C4-2B (cell line): ENCODE results near the gene EGFL8.

Source experiments
- H3K27ac ChIP-seq: fragments of 450-650 bp; 2 replicates; pipeline ENCODE4 v1.5.1; 2017
- ZFX ChIP-seq: fragments of 450-650 bp; IDR thresholded peaks from 2 replicates; pipeline ENCODE4 v1.6.1; 2017
- TF ChIP-seq, protein P1 (sequence below): fragments of 450-650 bp; conservative IDR thresholded peaks from 2 replicates; pipeline ENCODE4 v1.5.1; 2017; ENCODE audit warnings: mild to moderate bottlenecking

EGFL8 gene

GRCh38 chr6:32146287-32146686 lies 18.1 kb upstream of the EGFL8 start:
- TF ChIP-seq ZFX = no peak
- TF ChIP-seq, protein P1, sequence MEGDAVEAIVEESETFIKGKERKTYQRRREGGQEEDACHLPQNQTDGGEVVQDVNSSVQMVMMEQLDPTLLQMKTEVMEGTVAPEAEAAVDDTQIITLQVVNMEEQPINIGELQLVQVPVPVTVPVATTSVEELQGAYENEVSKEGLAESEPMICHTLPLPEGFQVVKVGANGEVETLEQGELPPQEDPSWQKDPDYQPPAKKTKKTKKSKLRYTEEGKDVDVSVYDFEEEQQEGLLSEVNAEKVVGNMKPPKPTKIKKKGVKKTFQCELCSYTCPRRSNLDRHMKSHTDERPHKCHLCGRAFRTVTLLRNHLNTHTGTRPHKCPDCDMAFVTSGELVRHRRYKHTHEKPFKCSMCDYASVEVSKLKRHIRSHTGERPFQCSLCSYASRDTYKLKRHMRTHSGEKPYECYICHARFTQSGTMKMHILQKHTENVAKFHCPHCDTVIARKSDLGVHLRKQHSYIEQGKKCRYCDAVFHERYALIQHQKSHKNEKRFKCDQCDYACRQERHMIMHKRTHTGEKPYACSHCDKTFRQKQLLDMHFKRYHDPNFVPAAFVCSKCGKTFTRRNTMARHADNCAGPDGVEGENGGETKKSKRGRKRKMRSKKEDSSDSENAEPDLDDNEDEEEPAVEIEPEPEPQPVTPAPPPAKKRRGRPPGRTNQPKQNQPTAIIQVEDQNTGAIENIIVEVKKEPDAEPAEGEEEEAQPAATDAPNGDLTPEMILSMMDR = no peak
- H3K27ac ChIP-seq = no peak overlapping the region

DNA sequence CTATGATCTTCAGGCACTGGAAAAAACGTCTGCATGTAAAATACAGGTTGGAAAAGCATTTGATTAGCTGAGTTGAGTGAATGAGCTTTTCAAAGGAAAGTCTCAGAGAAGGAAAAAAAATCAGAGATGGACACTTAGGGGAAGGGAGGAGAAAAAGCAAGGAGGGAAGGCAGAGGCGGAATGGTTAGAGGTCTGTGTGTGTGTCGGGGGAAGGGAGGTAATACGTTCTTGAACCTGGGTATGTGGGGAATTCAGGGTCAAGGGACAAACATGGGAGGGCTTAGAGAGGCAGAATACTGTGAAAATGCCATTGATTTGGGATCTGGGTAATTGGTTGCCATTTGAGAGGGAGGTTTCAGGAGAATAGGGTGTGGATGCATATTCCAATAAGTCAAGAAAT lies 17.7 kb upstream of the EGFL8 start:
- no peak overlapping the region for H3K27ac ChIP-seq
- TF ChIP-seq, protein P1 = no peak
- TF ChIP-seq ZFX = no peak

DNA sequence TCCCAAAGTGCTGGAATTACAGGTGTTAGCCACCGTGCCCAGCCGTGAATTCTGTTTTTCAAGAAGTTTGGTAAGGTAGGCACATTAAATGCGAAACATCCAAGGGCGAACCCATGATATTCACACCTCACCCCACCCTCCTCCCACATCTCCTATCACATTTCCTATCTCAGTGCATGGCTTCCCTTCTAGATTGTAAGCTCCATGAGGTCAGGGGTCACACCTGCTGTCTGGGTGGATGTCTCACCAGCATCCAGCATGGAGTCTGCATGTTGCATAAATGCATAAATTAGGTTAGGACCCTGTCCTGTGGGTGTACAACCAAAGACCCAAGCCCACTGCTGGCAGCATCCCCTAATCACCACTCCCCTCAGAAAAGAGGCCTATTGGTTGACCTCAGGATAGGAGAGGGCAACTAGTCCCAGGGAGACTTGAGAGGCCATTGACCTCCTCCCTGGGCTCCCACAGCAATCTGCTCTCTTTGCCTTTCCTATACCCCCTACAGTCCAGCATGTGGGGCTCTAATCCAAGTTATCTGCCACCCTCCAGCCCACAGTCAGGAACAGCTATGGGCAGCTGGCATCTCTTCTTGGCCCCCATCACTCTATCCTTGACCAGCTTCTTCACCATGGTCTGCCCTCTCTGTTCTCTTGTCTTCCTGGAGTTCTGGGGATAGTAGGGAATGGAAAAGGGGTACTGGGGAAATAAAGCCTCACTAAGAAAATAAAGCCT lies 16.8 kb upstream of the EGFL8 start:
- TF ChIP-seq ZFX = no peak
- TF ChIP-seq, protein P1 = no peak
- H3K27ac ChIP-seq = no peak overlapping the region

GRCh38 chr6:32148289-32149091 lies 15.9 kb upstream of the EGFL8 start:
- no peak overlapping the region for H3K27ac ChIP-seq
- TF ChIP-seq ZFX = no peak
- TF ChIP-seq, protein P1 = no peak; the same call in 1 of the 2 replicates

- no peak overlapping the region for H3K27ac ChIP-seq
- no peak for TF ChIP-seq ZFX
- TF ChIP-seq, protein P1 = no peak
Observed at GRCh38 chr6:32149092-32149755, 15.2 kb upstream of the EGFL8 start.

DNA sequence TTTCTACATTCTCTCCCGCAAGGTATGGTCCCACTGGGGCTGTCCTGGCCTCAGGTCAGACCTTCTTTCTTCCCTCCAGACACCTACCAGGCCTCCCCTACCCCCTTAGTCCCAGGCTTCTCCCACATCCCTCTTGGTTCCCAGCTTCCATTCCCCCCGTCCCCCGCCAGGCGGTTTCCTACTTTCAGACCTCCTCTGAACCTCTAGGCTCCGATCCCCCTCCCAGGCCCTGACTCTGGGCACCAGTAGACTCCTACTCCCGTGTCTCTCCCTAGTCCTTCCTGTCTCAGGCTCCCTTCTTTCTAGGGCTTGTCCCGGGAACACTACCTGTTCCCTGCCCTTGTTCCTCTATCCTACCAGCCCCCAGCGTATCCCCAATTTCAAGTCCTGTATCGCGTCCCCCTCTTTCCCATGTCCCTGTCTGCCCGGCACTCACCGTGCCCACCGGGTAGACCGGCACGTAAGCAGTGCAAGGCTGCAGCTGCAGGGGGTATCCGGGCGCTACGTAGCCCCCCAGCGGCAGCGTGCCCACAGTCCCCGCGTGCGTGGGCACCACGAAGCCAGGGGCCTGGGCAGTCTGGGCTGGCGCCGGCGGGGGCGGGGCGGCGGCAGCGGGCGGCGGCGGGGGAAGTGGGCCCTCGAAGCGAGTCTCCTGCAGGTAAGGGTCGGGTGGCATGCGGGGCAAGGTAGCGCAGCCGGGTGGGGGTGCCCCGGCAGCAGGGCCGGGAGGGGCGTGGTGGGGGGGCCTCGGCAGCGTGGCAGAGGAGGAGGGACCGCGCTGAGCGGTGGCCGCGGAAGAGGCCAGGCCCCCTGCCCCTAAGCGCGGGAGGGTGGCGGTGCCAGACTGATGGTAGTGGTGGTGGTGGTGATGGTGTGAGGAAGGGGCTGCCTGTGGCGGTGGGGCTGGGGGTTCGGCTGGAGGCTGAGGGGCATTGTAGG lies 14.2 kb upstream of the EGFL8 start:
- H3K27ac ChIP-seq = no peak overlapping the region
- TF ChIP-seq, protein P1 = no peak
- no peak for TF ChIP-seq ZFX
